PFSK-1 (cell line): ENCODE data around the gene MYLK3.

Experiments used
- FOXP2 ChIP-seq: optimal IDR thresholded peaks from 2 replicates; pipeline ENCODE3; 2011; ENCODE audit warnings: borderline replicate concordance, control low read depth, inconsistent platforms; ENCODE audit not compliant: insufficient read depth; ENCODE audit errors: extremely low read length, extremely low read depth
- POLR2AphosphoS5 ChIP-seq: IDR thresholded peaks from 2 replicates; pipeline ENCODE4 v1.6.1; 2012; ENCODE audit warnings: low read depth, mild to moderate bottlenecking, control low read depth, low read length, moderate library complexity
- SIN3A ChIP-seq: IDR thresholded peaks from 2 replicates; pipeline ENCODE4 v1.6.1; 2012; ENCODE audit warnings: mild to moderate bottlenecking, low read length, moderate library complexity, borderline replicate concordance; ENCODE audit not compliant: insufficient read depth
- TAF1 ChIP-seq: IDR thresholded peaks from 2 replicates; pipeline ENCODE4 v1.6.1; 2012; ENCODE audit warnings: low read length, control low read depth, borderline replicate concordance; ENCODE audit not compliant: insufficient read depth
- TF ChIP-seq, protein P1 (sequence below), 2 experiments: IDR thresholded peaks; 2 replicates each; pipeline versions ENCODE4 v1.6.1 to v1.8.0; 2011 to 2012; ENCODE audit warnings: low read depth in 2 of 2, low read length in 2 of 2, control low read depth in 1 of 2, inconsistent platforms in 1 of 2, mild to moderate bottlenecking in 1 of 2, moderate library complexity in 1 of 2; ENCODE audit not compliant: insufficient read depth in 1 of 2

DNA sequence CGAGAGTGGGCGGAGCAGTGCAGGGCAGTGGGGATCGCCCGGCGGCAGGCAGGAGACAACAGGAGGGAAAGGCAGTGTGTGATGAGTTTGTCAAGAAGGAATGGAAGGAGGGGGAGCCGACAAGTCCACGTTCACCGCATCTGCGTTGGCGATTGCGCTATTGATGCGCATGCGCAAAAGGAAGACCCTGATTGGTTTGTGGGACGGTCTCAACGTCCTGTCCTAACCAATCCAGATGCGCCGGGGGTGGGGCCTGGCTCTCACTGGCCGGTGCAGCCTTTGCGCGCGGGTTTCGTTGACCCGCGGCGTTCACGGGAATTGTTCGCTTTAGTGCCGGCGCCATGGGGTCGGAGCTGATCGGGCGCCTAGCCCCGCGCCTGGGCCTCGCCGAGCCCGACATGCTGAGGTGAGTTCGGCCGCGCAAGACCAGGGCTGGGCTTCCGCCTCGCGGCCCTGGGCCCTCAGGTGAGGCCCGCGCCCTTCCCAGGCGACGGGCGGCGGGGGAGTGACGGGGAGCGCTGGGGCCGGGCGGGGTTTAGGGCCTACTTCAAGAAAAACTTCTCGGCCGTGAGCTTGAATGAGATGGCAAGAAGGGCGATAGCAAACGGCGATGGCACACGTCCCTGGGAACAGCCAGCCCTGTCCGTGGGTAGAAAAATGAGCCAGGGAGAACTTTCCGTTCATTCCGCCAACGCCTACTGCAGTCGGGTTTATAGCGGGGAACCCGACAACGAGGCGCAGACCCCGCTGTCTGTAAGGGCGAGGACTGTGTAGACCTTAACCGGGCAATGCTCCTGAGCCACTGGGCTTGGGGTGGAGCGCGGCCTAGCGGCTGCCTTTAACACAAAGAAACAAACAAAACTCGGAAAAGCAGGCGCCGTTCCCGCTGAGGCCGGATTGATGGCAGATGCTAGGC, 58.5 kb downstream of the MYLK3 start, which contains the start of gene ORC6:
- TF ChIP-seq TAF1 (peak; percentile 82; the same call in 1 of the 2 replicates), FOXP2 (no peak), SIN3A (peak; percentile 72; the same call in 1 of the 2 replicates), POLR2AphosphoS5 (peak; percentile 64; the same call in 1 of the 2 replicates)
- TF ChIP-seq, protein P1, sequence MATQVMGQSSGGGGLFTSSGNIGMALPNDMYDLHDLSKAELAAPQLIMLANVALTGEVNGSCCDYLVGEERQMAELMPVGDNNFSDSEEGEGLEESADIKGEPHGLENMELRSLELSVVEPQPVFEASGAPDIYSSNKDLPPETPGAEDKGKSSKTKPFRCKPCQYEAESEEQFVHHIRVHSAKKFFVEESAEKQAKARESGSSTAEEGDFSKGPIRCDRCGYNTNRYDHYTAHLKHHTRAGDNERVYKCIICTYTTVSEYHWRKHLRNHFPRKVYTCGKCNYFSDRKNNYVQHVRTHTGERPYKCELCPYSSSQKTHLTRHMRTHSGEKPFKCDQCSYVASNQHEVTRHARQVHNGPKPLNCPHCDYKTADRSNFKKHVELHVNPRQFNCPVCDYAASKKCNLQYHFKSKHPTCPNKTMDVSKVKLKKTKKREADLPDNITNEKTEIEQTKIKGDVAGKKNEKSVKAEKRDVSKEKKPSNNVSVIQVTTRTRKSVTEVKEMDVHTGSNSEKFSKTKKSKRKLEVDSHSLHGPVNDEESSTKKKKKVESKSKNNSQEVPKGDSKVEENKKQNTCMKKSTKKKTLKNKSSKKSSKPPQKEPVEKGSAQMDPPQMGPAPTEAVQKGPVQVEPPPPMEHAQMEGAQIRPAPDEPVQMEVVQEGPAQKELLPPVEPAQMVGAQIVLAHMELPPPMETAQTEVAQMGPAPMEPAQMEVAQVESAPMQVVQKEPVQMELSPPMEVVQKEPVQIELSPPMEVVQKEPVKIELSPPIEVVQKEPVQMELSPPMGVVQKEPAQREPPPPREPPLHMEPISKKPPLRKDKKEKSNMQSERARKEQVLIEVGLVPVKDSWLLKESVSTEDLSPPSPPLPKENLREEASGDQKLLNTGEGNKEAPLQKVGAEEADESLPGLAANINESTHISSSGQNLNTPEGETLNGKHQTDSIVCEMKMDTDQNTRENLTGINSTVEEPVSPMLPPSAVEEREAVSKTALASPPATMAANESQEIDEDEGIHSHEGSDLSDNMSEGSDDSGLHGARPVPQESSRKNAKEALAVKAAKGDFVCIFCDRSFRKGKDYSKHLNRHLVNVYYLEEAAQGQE (IDR thresholded peaks at IDR 0.05; ENCODE audit: insufficient read depth in 1 of 2, low read depth in 2 of 2, low read length in 2 of 2), result no peak
